KBM-7 (cell line): ENCODE measurements around the gene SETX.
A peak's percentile ranks its signal among the peaks of the same experiment; 100 is the strongest.

Source experiments
- DNase-seq: peaks from one replicate; pipeline ENCODE4 v3.0.0-alpha.2; 2015
- in situ Hi-C: fragments of 300-500 bp; cut with MboI; formaldehyde crosslinking; loops from 2 replicates; pipeline ENCODE4 v1.14.3; 2020; ENCODE audit warnings: low sequenced_read_pairs, low pct_unique_long_range_greater_than_20kb, mixed read lengths

Gene SETX

DNA sequence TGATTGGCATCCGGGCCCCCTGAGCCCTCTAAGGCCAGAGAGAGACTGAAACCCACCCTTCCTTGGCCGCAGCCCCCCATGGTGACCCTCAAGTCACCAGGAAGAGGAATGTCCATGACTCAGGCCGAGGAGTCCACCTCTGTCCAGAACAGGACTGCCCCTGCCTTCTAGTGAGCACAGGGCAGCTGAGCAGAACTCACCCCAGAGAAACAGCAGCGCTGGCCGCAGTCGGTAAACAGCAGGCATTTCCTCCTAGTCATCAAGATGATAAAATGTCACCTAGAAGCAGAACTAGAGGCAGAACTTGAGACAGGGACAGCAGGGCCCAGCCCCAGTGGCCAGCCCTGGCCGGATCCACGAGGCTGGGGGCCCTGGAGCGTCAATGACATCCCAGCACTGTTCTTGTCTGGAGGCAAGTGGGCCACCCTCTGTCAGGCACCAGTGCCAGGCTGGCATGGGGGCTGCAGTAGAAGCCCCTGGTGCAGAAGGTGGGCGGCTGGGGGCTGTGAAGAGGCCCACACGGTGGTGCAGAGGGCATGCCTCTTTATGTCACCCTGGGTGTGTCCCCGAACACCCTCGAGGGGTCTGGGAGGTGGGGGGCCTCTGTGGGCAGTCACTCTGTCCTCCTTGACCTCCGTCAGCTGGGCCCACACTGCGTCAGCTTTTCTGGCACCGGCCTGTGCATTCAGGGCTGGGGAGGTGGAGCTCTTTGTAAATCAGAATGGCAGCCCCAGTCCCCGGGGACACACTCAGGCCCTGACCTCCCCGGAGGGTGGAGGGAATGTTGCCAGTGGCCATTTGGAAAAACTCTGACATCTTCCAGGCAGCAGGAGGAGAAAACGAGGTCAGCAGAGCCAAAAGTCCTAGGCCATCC, 110.0 kb downstream of the SETX start:
- DNase-seq, result peak; percentile 28
- in situ Hi-C loops, result loop anchor here (25.0 kb wide), 1 partner anchor 483 kb away; no protein-coding TSS in a partner anchor

DNA sequence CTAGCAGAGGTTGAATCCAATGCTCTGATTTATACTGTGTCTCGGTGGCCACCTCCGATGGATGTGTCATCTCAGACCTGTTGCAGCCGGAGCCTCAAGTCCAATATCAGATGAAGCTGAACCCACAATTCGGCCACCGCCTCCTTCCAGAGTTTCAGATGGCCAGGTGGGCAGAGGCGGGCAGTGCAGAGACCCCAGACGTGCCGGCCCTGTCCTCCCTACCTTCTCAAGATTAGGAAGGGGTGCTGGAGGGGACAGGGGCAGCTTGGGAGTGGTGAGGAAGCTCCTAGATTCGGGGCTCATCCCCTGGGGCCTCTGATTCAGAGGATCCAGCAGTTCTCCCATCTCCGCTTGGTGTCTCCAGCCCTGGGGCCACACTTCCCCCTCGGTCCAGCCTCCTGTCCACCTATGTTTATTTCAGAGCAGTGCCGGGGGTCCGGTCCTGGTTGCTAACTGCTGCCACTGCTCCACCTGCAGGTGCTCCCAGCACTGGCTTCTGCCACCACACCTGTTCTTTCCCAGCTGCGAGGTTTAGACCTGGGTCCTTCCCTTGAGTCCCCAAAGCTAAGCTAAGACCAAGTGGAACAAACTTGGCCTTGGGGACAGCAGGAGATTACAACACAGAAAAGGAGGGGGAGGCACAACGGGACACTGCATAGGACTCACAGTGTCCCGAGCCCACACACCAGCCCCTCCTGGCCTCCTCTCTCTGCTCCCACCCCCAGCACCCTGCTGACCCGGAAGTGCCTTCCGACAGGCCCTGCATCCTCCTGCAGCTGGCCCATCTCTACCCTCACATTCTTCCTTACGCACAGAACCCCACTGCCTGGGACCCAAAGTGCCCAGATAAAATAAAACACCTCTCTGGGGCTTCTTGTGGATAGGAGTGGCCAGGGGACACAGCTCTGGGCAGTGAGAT, 111.4 kb downstream of the SETX start:
- no peak for DNase-seq
- in situ Hi-C loops, result loop anchor here (25.0 kb wide), 1 partner anchor 481 kb away; no protein-coding TSS in a partner anchor

DNA sequence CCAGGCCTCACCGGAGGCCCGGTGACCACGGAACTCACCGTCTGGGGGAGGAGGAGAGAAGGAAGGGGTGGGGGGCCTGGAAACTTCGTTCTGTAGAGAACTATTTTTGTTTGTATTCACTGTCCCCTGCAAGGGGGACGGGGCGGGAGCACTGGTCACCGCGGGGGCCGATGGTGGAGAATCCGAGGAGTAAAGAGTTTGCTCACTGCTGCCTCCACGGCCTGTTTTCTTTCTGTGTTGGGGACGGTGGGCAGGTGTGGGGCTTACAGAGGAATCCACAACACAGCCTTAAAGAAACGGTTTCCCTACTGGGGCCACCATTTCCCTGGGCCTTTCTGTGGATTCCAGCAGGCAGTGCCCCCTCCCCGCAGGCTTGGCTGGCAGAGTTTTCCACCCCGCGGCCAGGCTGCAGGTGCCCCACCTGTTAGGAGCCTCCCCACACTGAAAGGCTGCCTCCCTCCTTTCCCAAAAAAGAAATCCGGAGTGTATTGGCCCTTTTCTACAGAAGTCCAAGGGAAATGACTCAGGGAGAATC, 112.1 kb downstream of the SETX start:
- DNase-seq, result no peak
- in situ Hi-C loops, result loop anchor here (25.0 kb wide), 1 partner anchor 480 kb away; no protein-coding TSS in a partner anchor

DNA sequence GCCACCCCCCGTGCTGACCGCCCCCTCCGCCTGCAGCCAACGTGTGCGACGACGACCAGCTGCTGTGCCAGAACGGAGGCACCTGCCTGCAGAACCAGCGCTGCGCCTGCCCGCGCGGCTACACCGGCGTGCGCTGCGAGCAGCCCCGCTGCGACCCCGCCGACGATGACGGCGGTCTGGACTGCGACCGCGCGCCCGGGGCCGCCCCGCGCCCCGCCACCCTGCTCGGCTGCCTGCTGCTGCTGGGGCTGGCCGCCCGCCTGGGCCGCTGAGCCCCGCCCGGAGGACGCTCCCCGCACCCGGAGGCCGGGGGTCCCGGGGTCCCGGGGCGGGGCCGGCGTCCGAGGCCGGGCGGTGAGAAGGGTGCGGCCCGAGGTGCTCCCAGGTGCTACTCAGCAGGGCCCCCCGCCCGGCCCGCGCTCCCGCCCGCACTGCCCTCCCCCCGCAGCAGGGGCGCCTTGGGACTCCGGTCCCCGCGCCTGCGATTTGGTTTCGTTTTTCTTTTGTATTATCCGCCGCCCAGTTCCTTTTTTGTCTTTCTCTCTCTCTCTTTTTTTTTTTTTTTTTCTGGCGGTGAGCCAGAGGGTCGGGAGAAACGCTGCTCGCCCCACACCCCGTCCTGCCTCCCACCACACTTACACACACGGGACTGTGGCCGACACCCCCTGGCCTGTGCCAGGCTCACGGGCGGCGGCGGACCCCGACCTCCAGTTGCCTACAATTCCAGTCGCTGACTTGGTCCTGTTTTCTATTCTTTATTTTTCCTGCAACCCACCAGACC, 112.8 kb downstream of the SETX start:
- peak; percentile 86 for DNase-seq
- in situ Hi-C loops, result loop anchor here (25.0 kb wide), 1 partner anchor 480 kb away; no protein-coding TSS in a partner anchor

DNA sequence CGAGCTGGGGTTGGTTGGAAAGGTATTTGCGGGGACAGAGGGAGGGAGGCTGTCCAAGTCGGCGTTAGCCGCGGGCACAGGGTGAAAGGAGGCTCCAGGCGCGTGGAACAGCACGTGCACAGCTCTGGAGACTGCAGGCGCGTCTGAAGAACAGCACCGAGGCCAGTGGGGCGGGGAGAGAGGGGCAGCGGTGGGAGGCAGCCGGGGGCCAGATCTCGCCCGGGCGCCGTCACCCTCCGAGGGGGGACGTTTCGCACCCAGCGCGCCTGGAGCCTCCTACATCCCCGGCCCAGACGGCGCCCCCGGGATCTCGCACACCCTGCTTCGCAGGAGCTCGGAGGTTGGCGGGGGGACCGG, 113.3 kb downstream of the SETX start:
- no peak for DNase-seq
- in situ Hi-C loops, result loop anchor here (25.0 kb wide), 1 partner anchor 479 kb away; no protein-coding TSS in a partner anchor

DNA sequence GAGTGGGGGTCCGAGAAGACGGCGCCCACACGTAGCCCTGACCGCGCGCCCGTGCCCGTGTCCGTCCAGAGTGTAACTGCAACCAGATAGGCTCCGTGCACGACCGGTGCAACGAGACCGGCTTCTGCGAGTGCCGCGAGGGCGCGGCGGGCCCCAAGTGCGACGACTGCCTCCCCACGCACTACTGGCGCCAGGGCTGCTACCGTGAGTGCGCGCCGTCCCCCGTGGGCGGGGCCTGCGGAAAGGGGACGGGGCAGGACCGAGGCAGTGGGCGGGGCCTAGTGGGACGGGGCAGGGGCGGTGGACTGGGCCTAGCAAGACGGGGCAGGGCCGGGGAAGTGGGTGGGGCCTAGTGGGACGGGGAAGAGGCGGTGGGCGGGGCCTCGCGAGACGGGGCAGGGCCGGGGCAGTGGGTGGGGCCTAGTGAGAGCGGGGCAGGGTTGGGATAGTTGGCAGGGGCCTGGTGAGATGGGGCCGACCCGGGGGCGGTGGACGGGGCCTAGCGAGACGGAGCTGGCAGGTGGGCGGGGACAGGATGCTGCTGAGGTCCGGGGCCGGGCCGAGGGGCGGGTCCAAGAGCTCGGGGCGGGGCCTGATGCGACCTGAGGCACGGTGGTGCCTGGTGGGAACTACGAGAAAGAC, 113.8 kb downstream of the SETX start:
- in situ Hi-C loops, result loop anchor here (25.0 kb wide), 1 partner anchor 479 kb away; no protein-coding TSS in a partner anchor
- DNase-seq, result peak; percentile 94

DNA sequence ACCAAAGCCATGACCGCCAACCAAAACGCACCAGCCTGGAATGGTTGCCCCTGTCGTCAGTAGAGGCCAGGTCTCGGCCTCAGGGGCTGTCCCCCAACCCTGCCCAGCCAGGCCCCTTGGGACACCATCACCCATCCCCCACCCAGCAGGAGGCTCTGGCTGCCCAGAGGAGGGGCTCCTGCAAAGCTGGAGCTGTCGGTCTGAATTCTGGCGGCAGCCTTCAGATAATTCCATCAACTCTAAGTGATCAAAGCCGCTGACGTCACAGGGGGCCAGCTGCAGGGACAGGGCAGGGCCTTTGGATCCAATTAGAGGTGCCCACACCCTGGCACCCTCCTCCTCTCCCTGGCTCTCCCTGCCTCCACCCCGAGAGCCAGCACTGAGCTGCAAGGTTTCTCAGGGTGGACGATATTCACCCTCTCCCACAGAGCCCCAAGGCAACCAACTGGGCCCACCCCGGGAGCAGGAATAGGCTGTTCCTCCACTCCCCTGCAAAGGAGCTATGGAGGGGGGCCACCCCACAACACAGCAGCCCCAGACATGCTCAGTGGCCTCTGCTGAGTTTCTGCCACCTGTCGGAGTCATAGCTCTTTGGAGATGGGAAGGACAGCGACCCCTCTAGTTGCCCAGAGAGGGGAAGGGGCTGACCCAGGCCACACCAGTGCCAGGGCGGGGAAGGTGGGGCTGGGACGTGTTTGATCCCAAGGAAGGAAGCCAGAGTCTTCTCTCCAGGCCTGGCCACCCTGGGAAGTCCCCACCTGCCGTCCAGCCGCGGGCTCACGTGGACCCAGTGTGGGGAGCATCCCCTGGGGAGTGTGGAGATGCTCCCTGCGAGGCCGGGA, 114.6 kb downstream of the SETX start:
- in situ Hi-C loops, result loop anchor here (25.0 kb wide), 1 partner anchor 478 kb away; no protein-coding TSS in a partner anchor
- DNase-seq, result no peak

DNA sequence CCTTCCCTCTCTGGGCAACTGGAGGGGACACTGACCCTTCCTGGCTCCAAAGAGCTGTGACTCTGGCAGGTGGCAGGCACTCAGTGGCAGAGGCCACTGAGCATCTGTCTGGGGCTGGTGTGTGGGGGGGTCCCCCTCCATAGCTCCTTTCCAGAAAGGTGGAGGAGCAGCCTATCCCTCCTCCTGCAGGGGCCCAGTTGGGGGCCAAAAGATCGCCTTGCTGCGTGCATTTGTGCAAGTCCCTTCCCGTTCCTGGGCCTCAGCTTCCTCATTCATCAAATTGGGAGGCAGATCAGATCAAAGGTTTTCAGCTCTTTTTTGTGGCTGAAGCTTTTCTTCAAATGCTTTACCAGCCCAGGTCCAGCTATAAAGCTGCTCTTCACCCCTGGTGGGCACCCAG, 115.3 kb downstream of the SETX start:
- in situ Hi-C loops, result loop anchor here (25.0 kb wide), 1 partner anchor 477 kb away; no protein-coding TSS in a partner anchor
- DNase-seq, result peak; percentile 34

DNA sequence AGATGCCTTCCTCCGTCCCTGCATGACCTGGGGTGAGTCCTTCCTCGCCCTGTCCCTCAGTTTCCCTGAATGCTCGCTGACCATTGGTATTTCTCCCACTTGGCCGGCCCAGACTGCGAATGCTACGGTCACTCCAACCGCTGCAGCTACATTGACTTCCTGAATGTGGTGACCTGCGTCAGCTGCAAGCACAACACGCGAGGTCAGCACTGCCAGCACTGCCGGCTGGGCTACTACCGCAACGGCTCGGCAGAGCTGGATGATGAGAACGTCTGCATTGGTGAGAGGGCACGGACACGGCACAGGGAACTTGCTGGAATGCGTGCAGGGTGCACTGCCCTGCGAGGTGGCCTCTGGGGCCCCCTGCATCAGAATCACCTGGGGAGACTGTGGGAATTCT, 115.8 kb downstream of the SETX start:
- DNase-seq, result no peak
- in situ Hi-C loops, result loop anchor here (25.0 kb wide), 1 partner anchor 477 kb away; no protein-coding TSS in a partner anchor

DNA sequence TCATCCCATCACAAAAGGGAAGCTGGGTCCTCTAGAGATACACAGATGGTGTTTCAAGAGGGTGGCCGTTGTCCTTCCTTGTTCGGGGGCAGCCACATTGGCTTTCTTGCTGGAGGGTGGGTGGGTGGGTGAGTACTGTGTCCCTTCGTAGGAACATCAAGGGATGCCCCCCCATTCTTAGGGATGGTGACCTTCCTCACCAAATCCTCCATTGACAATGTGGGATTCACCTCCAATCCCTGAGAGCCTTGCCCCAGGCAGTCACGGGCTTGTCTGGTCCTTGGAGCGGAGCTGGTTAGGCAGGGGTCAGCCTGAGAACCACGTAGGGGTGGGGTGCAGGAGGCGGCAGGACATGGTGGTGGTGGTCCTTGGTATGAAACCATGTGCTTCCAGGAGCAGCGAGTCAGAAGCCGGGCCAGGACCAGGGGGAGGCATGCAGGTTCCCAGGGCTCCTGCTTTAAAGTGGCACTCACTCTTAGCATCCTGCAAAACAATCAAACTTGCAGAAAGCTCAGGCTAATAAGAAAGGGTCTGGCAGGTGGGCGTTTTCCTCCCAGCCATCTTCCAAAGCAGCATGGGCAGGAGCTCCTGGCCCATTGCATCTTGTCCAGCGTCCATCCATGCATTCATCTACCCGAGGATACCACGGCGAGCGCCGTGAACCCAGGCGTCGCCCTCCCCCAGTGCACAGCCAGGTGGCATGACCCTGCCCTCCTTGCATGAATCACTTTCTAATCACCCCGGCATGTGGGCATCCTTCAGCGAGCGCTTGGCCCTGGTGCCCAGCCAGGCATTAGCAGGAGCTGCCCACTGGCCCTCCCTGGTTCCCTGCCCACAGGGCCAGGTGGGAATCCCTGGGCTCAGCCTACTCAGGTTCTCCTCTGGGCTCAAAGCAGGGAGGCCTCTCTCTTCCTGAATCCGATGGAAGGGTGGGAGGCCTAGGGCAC, 116.5 kb downstream of the SETX start:
- DNase-seq, result no peak
- in situ Hi-C loops, result loop anchor here (25.0 kb wide), 1 partner anchor 476 kb away; no protein-coding TSS in a partner anchor

DNA sequence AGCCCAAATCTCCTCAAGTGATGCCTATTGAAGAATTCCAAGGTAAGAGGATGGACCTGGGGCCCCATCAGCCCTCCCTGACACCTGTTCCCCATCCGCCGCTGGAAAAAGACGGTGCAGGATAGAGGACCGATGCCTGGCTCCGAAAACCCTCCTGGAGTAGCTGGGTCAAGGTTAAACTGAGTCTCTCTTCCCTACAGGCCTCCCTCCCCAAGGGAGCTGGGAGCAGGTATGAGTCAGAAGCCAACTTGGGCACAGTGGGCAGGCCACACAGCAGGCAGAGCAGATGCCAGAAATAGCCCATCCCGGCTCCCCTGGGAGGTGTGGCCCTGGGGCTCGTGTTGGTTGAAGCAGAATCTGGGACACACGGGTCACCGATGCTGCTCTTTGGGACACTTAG, 117.3 kb downstream of the SETX start:
- DNase-seq, result no peak
- in situ Hi-C loops, result loop anchor here (25.0 kb wide), 1 partner anchor 475 kb away; no protein-coding TSS in a partner anchor

DNA sequence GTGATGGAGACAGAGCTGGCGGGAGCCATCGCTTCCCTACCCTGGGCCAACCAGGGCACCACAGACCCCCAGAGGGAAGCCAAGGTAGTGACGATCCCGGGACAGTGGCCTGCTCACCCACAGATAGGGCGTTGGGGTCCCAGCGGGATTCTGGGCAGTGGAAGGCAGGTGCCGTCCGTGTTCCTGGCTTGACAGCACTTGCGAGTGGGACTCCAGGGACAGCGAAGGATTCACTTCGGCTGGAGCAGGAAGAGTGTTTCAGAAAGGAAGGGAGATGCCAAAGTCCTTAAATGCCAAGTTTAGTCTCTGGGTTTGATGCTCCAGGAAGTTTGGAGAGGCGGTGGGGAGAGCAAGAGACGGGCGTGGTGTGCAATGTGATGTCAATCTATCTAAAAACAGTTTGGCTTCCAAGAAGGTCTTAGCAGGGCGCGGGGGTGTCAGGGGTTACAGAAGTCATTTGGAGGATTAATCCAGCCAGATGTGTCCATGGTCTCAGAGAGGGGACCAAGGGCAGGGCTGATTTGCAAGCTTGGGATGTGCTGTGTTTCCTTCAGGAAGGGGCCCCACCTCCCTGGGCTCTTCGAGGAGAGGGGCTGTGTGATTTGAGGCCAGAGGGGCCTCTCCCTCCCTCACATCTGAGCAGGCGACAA, 118.0 kb downstream of the SETX start:
- in situ Hi-C loops, result loop anchor here (25.0 kb wide), 1 partner anchor 474 kb away; no protein-coding TSS in a partner anchor
- no peak for DNase-seq

DNA sequence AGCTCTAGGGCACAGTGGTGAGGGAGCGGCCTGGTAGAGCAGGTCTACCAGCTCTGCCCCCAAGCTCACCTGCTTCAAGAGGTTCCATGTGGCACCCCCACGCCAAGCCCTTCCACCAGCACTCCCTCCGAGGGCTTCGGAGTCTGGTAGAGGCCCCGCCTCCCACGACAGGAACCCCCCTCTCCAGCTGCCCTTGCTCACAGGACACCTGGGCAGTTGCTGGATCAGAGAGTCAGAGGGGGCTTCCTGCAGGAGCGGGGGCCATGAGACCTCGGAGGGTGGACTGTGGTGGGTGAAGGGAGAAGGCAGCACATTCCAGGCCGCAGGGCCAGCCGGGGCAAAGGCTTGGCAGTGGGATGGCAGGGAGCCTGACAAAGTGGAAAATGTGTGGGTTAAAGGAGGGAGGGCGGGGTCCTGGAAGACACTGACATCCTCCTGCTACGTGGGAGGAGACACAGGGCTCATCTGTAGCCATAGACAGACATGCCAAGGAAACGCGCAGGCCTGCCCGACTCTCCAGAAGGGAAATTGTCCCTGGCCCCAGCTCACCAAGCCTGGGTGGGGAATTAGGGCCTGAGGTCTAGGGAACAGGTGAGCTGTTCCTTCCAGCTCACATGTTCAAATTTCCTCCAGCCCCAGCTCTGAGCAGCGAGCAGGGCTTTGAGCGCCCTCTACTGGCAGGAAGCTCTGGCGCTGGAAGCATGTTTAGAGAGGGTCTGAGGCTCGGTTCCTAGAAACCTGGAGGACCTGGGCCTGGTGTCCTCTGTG, 118.7 kb downstream of the SETX start:
- in situ Hi-C loops, result loop anchor here (25.0 kb wide), 1 partner anchor 474 kb away; no protein-coding TSS in a partner anchor
- peak; percentile 82 for DNase-seq

DNA sequence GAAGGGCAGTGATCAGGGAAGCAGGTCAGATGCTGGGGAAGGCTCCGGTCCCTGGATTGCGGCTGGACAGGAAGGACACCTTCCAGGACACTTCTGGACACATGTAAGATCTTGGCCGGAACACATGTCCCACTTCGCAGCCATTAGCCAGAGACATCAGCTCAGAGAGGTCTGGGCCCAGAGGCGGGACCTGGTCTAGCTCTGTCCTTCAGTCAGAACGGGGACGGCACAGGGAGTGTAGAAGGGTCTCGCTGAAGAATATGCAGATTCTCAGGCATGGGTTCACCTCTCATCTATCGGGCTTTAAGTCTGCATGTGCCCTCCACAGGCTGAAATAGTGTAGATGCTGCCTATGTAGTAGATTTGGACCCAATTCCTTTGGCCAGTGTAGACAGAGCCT, 119.7 kb downstream of the SETX start:
- DNase-seq, result no peak
- in situ Hi-C loops, result loop anchor here (25.0 kb wide), 1 partner anchor 473 kb away; no protein-coding TSS in a partner anchor

DNA sequence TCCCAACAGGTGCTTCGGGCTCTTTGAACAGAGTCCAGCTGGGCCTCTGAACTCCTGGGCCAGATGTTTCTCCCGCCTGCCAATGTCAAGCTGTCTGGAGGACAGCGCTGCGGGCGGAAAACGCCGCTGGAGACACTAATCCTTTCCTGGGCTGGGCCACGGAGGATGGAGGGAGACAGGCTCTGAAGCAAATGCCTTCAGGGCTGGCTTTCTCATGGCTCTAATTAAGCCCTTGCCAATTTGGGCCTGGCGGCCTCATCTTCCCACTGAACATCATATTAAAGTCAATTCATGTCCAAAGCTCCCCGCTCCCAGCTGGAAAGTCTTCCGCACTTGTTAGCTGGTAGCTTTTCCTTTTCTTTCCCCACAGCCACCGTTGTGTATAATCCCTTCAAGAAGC, 120.3 kb downstream of the SETX start:
- in situ Hi-C loops, result loop anchor here (25.0 kb wide), 1 partner anchor 472 kb away; no protein-coding TSS in a partner anchor
- DNase-seq, result no peak
